H1 (cell line): ENCODE results near the gene RIN3. TPM values are rescaled to one million over a fixed set of nuclear protein-coding genes. Genes with fewer than 3 reads are reported as not detected.

Experiments used
- CTCF ChIA-PET: fragments of 300-600 bp; sonication (Branson Sonifier 250); formaldehyde crosslinking; loops from one replicate; lab custom pipeline; 2021; ENCODE audit not compliant: partially characterized antibody; lab: Charles Lee
- POLR2A ChIA-PET: fragments of 300-600 bp; sonication (Branson Sonifier 250); formaldehyde crosslinking; loops from one replicate; lab custom pipeline; 2021; ENCODE audit warnings: inconsistent platforms; ENCODE audit not compliant: partially characterized antibody; lab: Charles Lee
- DNase-seq, 2 experiments: peaks; one replicate each; pipeline versions ENCODE4 v3.0.0 to v3.0.0-alpha.2; 2010 to 2022; ENCODE audit warnings: low spot score in 2 of 2, low read depth in 1 of 2, mixed read lengths in 1 of 2
- FAIRE-seq: peaks from 2 replicates; lab custom pipeline; 2011; peaks lifted over from hg19 to GRCh38; lab: Jason Lieb, UNC
- H2AFZ ChIP-seq: 2 replicates; pipeline ENCODE4 v1.8.1; 2012; ENCODE audit warnings: low read length, inconsistent platforms
- H2AK5ac ChIP-seq: 2 replicates; pipeline ENCODE4 v1.6.1; 2013; ENCODE audit warnings: low read depth, low read length
- H2BK120ac ChIP-seq: replicated peaks from 2 replicates; pipeline ENCODE3; 2013; ENCODE audit warnings: low read depth, low read length, inconsistent platforms
- H2BK12ac ChIP-seq: 2 replicates; pipeline ENCODE4 v1.6.1; 2013; ENCODE audit warnings: low read depth, low read length
- H2BK15ac ChIP-seq: 2 replicates; pipeline ENCODE4 v1.6.1; 2013; ENCODE audit warnings: low read length
- H2BK20ac ChIP-seq: 2 replicates; pipeline ENCODE4 v1.6.1; 2013; ENCODE audit warnings: low read length
- H2BK5ac ChIP-seq: 2 replicates; pipeline ENCODE4 v1.6.1; 2013; ENCODE audit warnings: low read depth, low read length
- H3K14ac ChIP-seq: 2 replicates; pipeline ENCODE4 v1.6.1; 2013; ENCODE audit warnings: inconsistent platforms; ENCODE audit not compliant: insufficient read length
- H3K18ac ChIP-seq: 2 replicates; pipeline ENCODE4 v1.6.1; 2013; ENCODE audit warnings: low read length; ENCODE audit errors: extremely low read depth
- H3K23ac ChIP-seq: 2 replicates; pipeline ENCODE4 v1.6.1; 2013; ENCODE audit warnings: inconsistent platforms; ENCODE audit not compliant: insufficient read length
- H3K23me2 ChIP-seq: 2 replicates; pipeline ENCODE4 v1.6.1; 2013; ENCODE audit warnings: low read depth, low read length
- H3K27ac ChIP-seq: 2 replicates; pipeline ENCODE4 v1.6.1; 2011; ENCODE audit warnings: low read depth, low read length, inconsistent platforms
- H3K27me3 ChIP-seq, 4 experiments: replicated peaks in 1 of 4; 1 replicate in 1 of 4; 2 replicates in 3 of 4; pipeline versions ENCODE4 v1.6.1 to v1.8.1; 2011 to 2013; ENCODE audit warnings: low read length in 3 of 4, mild to moderate bottlenecking in 3 of 4, inconsistent platforms in 2 of 4, mixed read lengths in 2 of 4, moderate library complexity in 1 of 4; ENCODE audit not compliant: control insufficient read depth in 3 of 4, insufficient read depth in 3 of 4; ENCODE audit errors: extremely low read depth in 1 of 4
- H3K36me3 ChIP-seq, 4 experiments: 2 replicates each; pipeline versions ENCODE4 v1.6.1 to v1.8.1; 2011 to 2013; ENCODE audit warnings: mild to moderate bottlenecking in 4 of 4, low read length in 3 of 4, moderate library complexity in 2 of 4, control low read depth in 1 of 4, inconsistent platforms in 1 of 4; ENCODE audit not compliant: insufficient read depth in 4 of 4, control insufficient read depth in 2 of 4
- H3K4ac ChIP-seq: replicated peaks from 2 replicates; pipeline ENCODE3; 2013; ENCODE audit warnings: low read length, low read depth, mixed read lengths, inconsistent platforms; ENCODE audit not compliant: insufficient read length
- H3K4me1 ChIP-seq, 4 experiments: replicated peaks in 1 of 4; 1 replicate in 1 of 4; 2 replicates in 3 of 4; pipeline versions ENCODE4 v1.6.1 to v1.8.1; 2011 to 2013; ENCODE audit warnings: low read length in 3 of 4, inconsistent platforms in 2 of 4, mixed read lengths in 1 of 4; ENCODE audit not compliant: insufficient read depth in 4 of 4, control insufficient read depth in 3 of 4
- H3K4me2 ChIP-seq, 2 experiments: 2 replicates each; pipeline versions ENCODE4 v1.6.1 to v1.8.1; 2011 to 2013; ENCODE audit warnings: low read depth in 2 of 2, low read length in 2 of 2, control low read depth in 1 of 2, inconsistent platforms in 1 of 2, mild to moderate bottlenecking in 1 of 2; ENCODE audit not compliant: insufficient read depth in 1 of 2
- H3K4me3 ChIP-seq, 4 experiments: fragments of 200-600, 300-600 bp in 1 of 4; sonication (generic), shearing (Covaris generic), sonication (Bioruptor Twin) in 1 of 4; 2 replicates each; pipeline versions ENCODE4 v1.5.1 to v1.8.1; 2011 to 2016; ENCODE audit warnings: low read length in 4 of 4, low read depth in 3 of 4, control low read depth in 2 of 4, inconsistent platforms in 2 of 4, mild to moderate bottlenecking in 2 of 4, mixed read lengths in 1 of 4, moderate library complexity in 1 of 4; ENCODE audit not compliant: insufficient read depth in 2 of 4; ENCODE audit errors: extremely low read depth in 1 of 4
- H3K56ac ChIP-seq: replicated peaks from 2 replicates; pipeline ENCODE3; 2013; ENCODE audit warnings: low read depth, mild to moderate bottlenecking, mixed read lengths, low read length, inconsistent platforms; ENCODE audit not compliant: insufficient read length
- H3K79me1 ChIP-seq: 2 replicates; pipeline ENCODE4 v1.6.1; 2013; ENCODE audit warnings: low read depth, low read length, control low read depth
- H3K79me2 ChIP-seq, 2 experiments: 2 replicates each; pipeline versions ENCODE4 v1.6.1 to v1.8.1; 2012 to 2013; ENCODE audit warnings: low read length in 2 of 2, mild to moderate bottlenecking in 2 of 2, inconsistent platforms in 1 of 2; ENCODE audit not compliant: insufficient read depth in 2 of 2, control insufficient read depth in 1 of 2
- H3K9ac ChIP-seq, 4 experiments: replicated peaks in 1 of 4; 1 replicate in 1 of 4; 2 replicates in 3 of 4; pipeline versions ENCODE4 v1.6.1 to v1.8.1; 2011 to 2013; ENCODE audit warnings: low read depth in 3 of 4, low read length in 3 of 4, control low read depth in 2 of 4, mild to moderate bottlenecking in 2 of 4, moderate library complexity in 2 of 4, inconsistent platforms in 1 of 4; ENCODE audit errors: extremely low read depth in 1 of 4
- H3K9me3 ChIP-seq, 2 experiments: 2 replicates each; pipeline versions ENCODE4 v1.6.1 to v1.8.1; 2012 to 2013; ENCODE audit warnings: mild to moderate bottlenecking in 2 of 2, moderate library complexity in 2 of 2, control low read depth in 1 of 2, inconsistent platforms in 1 of 2, low read depth in 1 of 2, low read length in 1 of 2, mixed read lengths in 1 of 2; ENCODE audit not compliant: insufficient read depth in 2 of 2
- H4K20me1 ChIP-seq, 2 experiments: replicated peaks in 1 of 2; 2 replicates each; pipeline versions ENCODE3 to v1.8.1; 2011 to 2013; ENCODE audit warnings: inconsistent platforms in 2 of 2, low read length in 2 of 2, mild to moderate bottlenecking in 1 of 2; ENCODE audit not compliant: insufficient read depth in 2 of 2, control insufficient read depth in 1 of 2
- H4K5ac ChIP-seq: 2 replicates; pipeline ENCODE4 v1.6.1; 2013; ENCODE audit warnings: low read length, low read depth, mixed read lengths, inconsistent platforms; ENCODE audit not compliant: insufficient read length
- H4K8ac ChIP-seq: 2 replicates; pipeline ENCODE4 v1.8.0; 2013; ENCODE audit warnings: mild to moderate bottlenecking, moderate library complexity, low read length, inconsistent platforms; ENCODE audit not compliant: insufficient read depth; ENCODE audit errors: extremely low read depth
- H4K91ac ChIP-seq: replicated peaks from 2 replicates; pipeline ENCODE3; 2013; ENCODE audit warnings: low read length, mixed read lengths, inconsistent platforms; ENCODE audit not compliant: insufficient read length
- WGBS, 2 experiments: shearing (Covaris generic) in 1 of 2; methylation state at CpG; one replicate each; pipeline versions ENCODE4 v1.1.6 to v1.1.7; 2013 to 2015; ENCODE audit warnings: low lambda C conversion rate in 2 of 2, mixed read lengths in 2 of 2, inconsistent platforms in 1 of 2, low coverage in 1 of 2, missing lambda C conversion rate in 1 of 2; ENCODE audit not compliant: insufficient replicate concordance in 2 of 2, insufficient coverage in 1 of 2, insufficient read length in 1 of 2; ENCODE audit errors: extremely low coverage in 1 of 2, missing lambda C conversion rate in 1 of 2; 5-methylcytosine and 5-hydroxymethylcytosine counted together
- polyA plus RNA-seq, 7 experiments: library from polyadenylated mRNA; depleted of rRNA in 3 of 7; stranded (reverse) in 5 of 7; unstranded in 2 of 7; fragments of >200 nt in 5 of 7; fragments of 200-250 nt in 2 of 7; gene quantifications; 1 replicate in 5 of 7; 2 replicates in 1 of 7; 4 replicates in 1 of 7; pipeline versions ENCODE4 v1.2.1 to v1.2.3, GENCODE V29; 2011 to 2013; ENCODE audit warnings: missing spikeins in 2 of 7, mixed read lengths in 2 of 7
- total RNA-seq: library from RNA; stranded (reverse); fragmentation: NEBNext Ultra II Directional; extraction: Animal tissue kit (Norgen Biotek cat#: 25700); gene quantifications from 2 replicates; pipeline ENCODE4 v1.2.1, GENCODE V29; 2021

RIN3 gene
- total and polyA plus RNA-seq, 2 of the 8 experiments (the other 6 are each of a cell fraction or from before 2014, with no cell fraction given) = 0.59 to 1.5 TPM

DNA sequence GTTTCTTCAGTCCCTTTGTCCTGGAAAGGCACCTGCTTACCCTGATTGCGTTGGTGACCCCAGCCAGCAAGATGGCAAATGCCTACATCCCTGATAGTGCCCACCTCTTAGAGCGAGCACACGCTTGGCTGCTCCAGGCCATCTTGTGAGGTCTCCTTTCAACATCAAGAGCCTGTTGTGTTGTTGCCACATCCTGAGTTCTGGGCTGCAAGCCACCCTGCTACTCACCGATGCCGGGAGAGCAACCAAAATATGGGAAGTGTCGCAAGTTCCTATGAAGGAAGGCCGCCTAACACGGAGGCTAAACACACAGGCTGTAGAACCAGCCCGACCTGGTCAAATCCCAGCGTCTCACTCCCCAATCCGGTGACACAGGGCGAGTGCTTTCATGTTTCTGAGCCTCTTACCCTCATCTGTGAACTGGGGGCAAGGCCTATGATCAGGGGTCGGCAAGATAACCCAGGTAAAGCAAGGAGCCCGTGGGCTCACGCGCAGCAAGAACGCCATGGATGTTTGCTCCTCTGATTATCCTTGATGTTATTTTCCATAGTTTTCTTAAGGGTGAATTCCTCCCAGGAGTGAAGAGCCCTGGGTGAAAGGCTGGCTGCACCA is 136.5 kb downstream of the RIN3 start:
- Histone ChIP-seq H3K18ac (no peak overlapping the region), H3K4me1 (no peaks in the 10 kb centered on the region), H2AFZ (no peak overlapping the region), H3K14ac (no peak overlapping the region), H3K9ac (no peak overlapping the region), H3K36me3 (no peaks in the 10 kb centered on the region), H3K4ac (no peak overlapping the region), H2BK15ac (no peak overlapping the region; the same call in 1 of the 2 replicates), H4K20me1 (no peaks in the 10 kb centered on the region), H2BK120ac (no peak overlapping the region), H3K56ac (no peak overlapping the region), H4K8ac (no peak overlapping the region), H3K23me2 (no peaks in the 10 kb centered on the region), H3K27ac (no peak overlapping the region), H2BK12ac (no peak overlapping the region), H3K9me3 (peaks cover 0 to 1% of the 10 kb centered on the region in 2 experiments; a peak in 1 of 4 replicates), H4K5ac (no peak overlapping the region), H4K91ac (no peak overlapping the region), H3K4me2 (no peak overlapping the region), H2BK20ac (no peak overlapping the region), H3K23ac (no peak overlapping the region), H3K27me3 (no peaks in the 10 kb centered on the region), H2BK5ac (no peak overlapping the region), H3K4me3 (no peak overlapping the region), H3K79me1 (no peaks in the 10 kb centered on the region), H3K79me2 (no peaks in the 10 kb centered on the region), H2AK5ac (no peak overlapping the region)
- ChIA-PET CTCF (interaction anchor here (0.9 to 1.2 kb wide), 3 partner anchors 16 to 54 kb away, joined by 4 to 5 read pairs (median 4); no protein-coding TSS in a partner anchor), POLR2A (no interaction called here)
- no peak for FAIRE-seq
- DNase-seq = no peak
- WGBS, 2 experiments = 94% methylated on average over 17 of the region's 17 CpGs; no CpG with 5 or more reads in 1 of the 2 experiments
